NCI-H748 treated with DMSO at 0.1 percent for 48 hours (cell line): ENCODE measurements around the gene PTBP1.

ENCODE experiments used
- DNase-seq: peaks from one replicate; lab custom pipeline; 2025; lab: John Stamatoyannopoulos, UW

The PTBP1 gene

GRCh38 chr19:772730-773436 lies 24.4 kb upstream of the PTBP1 start:
- no peak for DNase-seq

- DNase-seq: no peak
Measured at GRCh38 chr19:776549-776948, 20.7 kb upstream of the PTBP1 start.

- no peak for DNase-seq
Measured at GRCh38 chr19:778910-779653, 18.2 kb upstream of the PTBP1 start.

- DNase-seq: no peak
Measured at GRCh38 chr19:780935-781334, 16.3 kb upstream of the PTBP1 start.

- DNase-seq: no peak
Measured at GRCh38 chr19:781800-782184, 15.5 kb upstream of the PTBP1 start.

GRCh38 chr19:782185-782877 lies 14.9 kb upstream of the PTBP1 start:
- no peak for DNase-seq

GRCh38 chr19:782878-783668 lies 14.2 kb upstream of the PTBP1 start:
- DNase-seq: no peak

GRCh38 chr19:784541-784940 lies 12.7 kb upstream of the PTBP1 start:
- DNase-seq: no peak

GRCh38 chr19:787536-787935 lies 9.7 kb upstream of the PTBP1 start:
- no peak for DNase-seq

- DNase-seq: no peak
Measured at GRCh38 chr19:788686-788982, 8.6 kb upstream of the PTBP1 start.

- no peak for DNase-seq
Measured at GRCh38 chr19:788983-789700, 8.1 kb upstream of the PTBP1 start.

- no peak for DNase-seq
Measured at GRCh38 chr19:789701-790060, 7.6 kb upstream of the PTBP1 start.

- no peak for DNase-seq
Measured at GRCh38 chr19:791007-791566, 6.2 kb upstream of the PTBP1 start.

- no peak for DNase-seq
Measured at GRCh38 chr19:791567-792305, 5.5 kb upstream of the PTBP1 start.

- no peak for DNase-seq
Measured at GRCh38 chr19:792306-792885, 4.9 kb upstream of the PTBP1 start.

- no peak for DNase-seq
Measured at GRCh38 chr19:793806-794205, 3.4 kb upstream of the PTBP1 start.

GRCh38 chr19:795073-795611 lies 2.1 kb upstream of the PTBP1 start:
- no peak for DNase-seq

- no peak for DNase-seq
Measured at GRCh38 chr19:795691-796581, 1.3 kb upstream of the PTBP1 start.
